H9 (cell line): ENCODE data around the gene FAM171A1. TPM values are rescaled to one million over a fixed set of nuclear protein-coding genes. Genes with fewer than 3 reads are reported as not detected.

Experiments
- DNase-seq: peaks from one replicate; pipeline ENCODE4 v3.0.0-alpha.2; 2017
- H2AFZ ChIP-seq: one replicate; pipeline ENCODE4 v1.6.1; 2013; ENCODE audit warnings: mild to moderate bottlenecking, low read length, control low read depth, moderate library complexity
- H2AK5ac ChIP-seq: 2 replicates; pipeline ENCODE4 v1.6.1; 2013; ENCODE audit warnings: low read length, control low read depth, mixed read lengths; ENCODE audit not compliant: insufficient read length
- H2BK120ac ChIP-seq: one replicate; pipeline ENCODE4 v1.6.1; 2013; ENCODE audit warnings: low read depth, mild to moderate bottlenecking, low read length, control low read depth, inconsistent platforms; ENCODE audit not compliant: poor library complexity, severe bottlenecking
- H2BK12ac ChIP-seq: 2 replicates; pipeline ENCODE4 v1.6.1; 2013; ENCODE audit warnings: low read length, control low read depth, mixed read lengths, low read depth; ENCODE audit not compliant: insufficient read length
- H2BK15ac ChIP-seq: 2 replicates; pipeline ENCODE4 v1.6.1; 2013; ENCODE audit warnings: low read depth, low read length, control low read depth
- H2BK20ac ChIP-seq: one replicate; pipeline ENCODE4 v1.6.1; 2013; ENCODE audit warnings: low read depth, mild to moderate bottlenecking, low read length, control low read depth, inconsistent platforms; ENCODE audit not compliant: poor library complexity, severe bottlenecking
- H2BK5ac ChIP-seq: 2 replicates; pipeline ENCODE4 v1.6.1; 2013; ENCODE audit warnings: low read length, control low read depth, mixed read lengths; ENCODE audit not compliant: insufficient read length
- H3K14ac ChIP-seq: 2 replicates; pipeline ENCODE4 v1.6.1; 2013; ENCODE audit warnings: low read length, control low read depth; ENCODE audit not compliant: insufficient read depth
- H3K18ac ChIP-seq: 2 replicates; pipeline ENCODE4 v1.6.1; 2013; ENCODE audit warnings: low read depth, mild to moderate bottlenecking, mixed read lengths, low read length, control low read depth; ENCODE audit not compliant: insufficient read length
- H3K23ac ChIP-seq: 2 replicates; pipeline ENCODE4 v1.6.1; 2013; ENCODE audit warnings: low read length, control low read depth, mixed read lengths, low read depth; ENCODE audit not compliant: insufficient read length
- H3K23me2 ChIP-seq: 2 replicates; pipeline ENCODE4 v1.6.1; 2013; ENCODE audit warnings: low read depth, mild to moderate bottlenecking, mixed read lengths, low read length, control low read depth; ENCODE audit not compliant: insufficient read length, poor library complexity, severe bottlenecking
- H3K27ac ChIP-seq: 2 replicates; pipeline ENCODE4 v1.5.1; 2013; ENCODE audit warnings: low read length, control low read depth, mixed read lengths, low read depth; ENCODE audit not compliant: insufficient read length
- H3K27me3 ChIP-seq: 2 replicates; pipeline ENCODE4 v1.6.1; 2013; ENCODE audit warnings: low read length, control low read depth, inconsistent platforms; ENCODE audit not compliant: insufficient read depth
- H3K4ac ChIP-seq: 2 replicates; pipeline ENCODE4 v1.6.1; 2013; ENCODE audit warnings: low read depth, mild to moderate bottlenecking, control low read depth, inconsistent platforms, low read length, moderate library complexity
- H3K4me1 ChIP-seq: 2 replicates; pipeline ENCODE4 v1.6.1; 2013; ENCODE audit warnings: low read length, control low read depth, inconsistent platforms; ENCODE audit not compliant: insufficient read depth
- H3K4me2 ChIP-seq: 2 replicates; pipeline ENCODE4 v1.6.1; 2013; ENCODE audit warnings: low read length, control low read depth, mixed read lengths; ENCODE audit not compliant: insufficient read length, insufficient read depth
- H3K56ac ChIP-seq: 2 replicates; pipeline ENCODE4 v1.6.1; 2013; ENCODE audit warnings: low read depth, mild to moderate bottlenecking, mixed read lengths, low read length, control low read depth; ENCODE audit not compliant: insufficient read length
- H3K79me1 ChIP-seq: 2 replicates; pipeline ENCODE4 v1.6.1; 2013; ENCODE audit warnings: low read depth, mild to moderate bottlenecking, moderate library complexity, low read length, control low read depth, inconsistent platforms; ENCODE audit not compliant: insufficient read depth, poor library complexity, severe bottlenecking
- H3K79me2 ChIP-seq: 2 replicates; pipeline ENCODE4 v1.6.1; 2013; ENCODE audit warnings: low read length, control low read depth, inconsistent platforms; ENCODE audit not compliant: insufficient read depth
- H3K9ac ChIP-seq: 2 replicates; pipeline ENCODE4 v1.6.1; 2013; ENCODE audit warnings: low read length, control low read depth, mixed read lengths; ENCODE audit not compliant: insufficient read length; ENCODE audit errors: extremely low read depth
- H3K9me3 ChIP-seq: one replicate; pipeline ENCODE4 v1.6.1; 2013; ENCODE audit warnings: low read depth, low read length, inconsistent platforms; ENCODE audit not compliant: control insufficient read depth
- H3T11ph ChIP-seq: one replicate; pipeline ENCODE4 v1.6.1; 2013; ENCODE audit warnings: mild to moderate bottlenecking, low read length, control low read depth, inconsistent platforms
- H4K20me1 ChIP-seq: one replicate; pipeline ENCODE4 v1.6.1; 2013; ENCODE audit not compliant: control insufficient read depth, insufficient read length, insufficient read depth
- H4K5ac ChIP-seq: 2 replicates; pipeline ENCODE4 v1.6.1; 2013; ENCODE audit warnings: low read depth, mild to moderate bottlenecking, mixed read lengths, low read length, control low read depth; ENCODE audit not compliant: insufficient read length
- H4K8ac ChIP-seq: replicated peaks from 2 replicates; pipeline ENCODE4 v1.6.1; 2013; ENCODE audit warnings: low read length, control low read depth, mixed read lengths, low read depth; ENCODE audit not compliant: insufficient read length
- H4K91ac ChIP-seq: 2 replicates; pipeline ENCODE4 v1.6.1; 2013; ENCODE audit warnings: low read depth, mild to moderate bottlenecking, moderate library complexity, mixed read lengths, low read length, control low read depth; ENCODE audit not compliant: insufficient read length
- H3K27ac Mint-ChIP-seq, 3 experiments: 2 replicates in 2 of 3; 3 replicates in 1 of 3; pipeline ENCODE4 v1.8.0; 2020 to 2021; ENCODE audit warnings: mixed read lengths in 3 of 3, mild to moderate bottlenecking in 1 of 3, moderate library complexity in 1 of 3
- H3K27me3 Mint-ChIP-seq: 2 replicates; pipeline ENCODE4 v1.8.0; 2021; ENCODE audit warnings: low read depth, mild to moderate bottlenecking, moderate library complexity, mixed read lengths
- H3K36me3 Mint-ChIP-seq, 3 experiments: 2 replicates in 2 of 3; 3 replicates in 1 of 3; pipeline ENCODE4 v1.8.0; 2020 to 2021; ENCODE audit warnings: low read depth in 3 of 3, mixed read lengths in 3 of 3; ENCODE audit not compliant: insufficient read depth in 1 of 3
- H3K4me1 Mint-ChIP-seq, 2 experiments: 2 replicates each; pipeline ENCODE4 v1.8.0; 2020; ENCODE audit warnings: mixed read lengths in 2 of 2
- H3K4me3 Mint-ChIP-seq, 2 experiments: 2 replicates in 1 of 2; 3 replicates in 1 of 2; pipeline ENCODE4 v1.8.0; 2020 to 2021; ENCODE audit warnings: mild to moderate bottlenecking in 2 of 2, mixed read lengths in 2 of 2, moderate library complexity in 1 of 2
- H3K9me3 Mint-ChIP-seq, 2 experiments: 2 replicates in 1 of 2; 3 replicates in 1 of 2; pipeline ENCODE4 v1.8.0; 2020; ENCODE audit warnings: mild to moderate bottlenecking in 2 of 2, mixed read lengths in 2 of 2, moderate library complexity in 1 of 2
- CTCF ChIP-seq: fragments of 200-600 bp; sonication (generic); conservative IDR thresholded peaks from 3 replicates; pipeline ENCODE4 v1.8.0; 2021; ENCODE audit warnings: antibody characterized with exemption, mild to moderate bottlenecking
- WGBS: extraction: QIAGEN DNeasy Blood & Tissue Kit; methylation state at CpG from one replicate; pipeline ENCODE4 v1.1.7; 2013; ENCODE audit warnings: missing lambda C conversion rate, low lambda C conversion rate, mixed read lengths; ENCODE audit not compliant: insufficient read length; ENCODE audit errors: extremely low coverage; 5-methylcytosine and 5-hydroxymethylcytosine counted together
- total RNA-seq: library from RNA; stranded (reverse); gene quantifications from 2 replicates; pipeline ENCODE4 v1.2.1, GENCODE V29; 2021

Gene FAM171A1
- total RNA-seq, 1 experiment from 2014 or later, result 37.4 TPM

DNA sequence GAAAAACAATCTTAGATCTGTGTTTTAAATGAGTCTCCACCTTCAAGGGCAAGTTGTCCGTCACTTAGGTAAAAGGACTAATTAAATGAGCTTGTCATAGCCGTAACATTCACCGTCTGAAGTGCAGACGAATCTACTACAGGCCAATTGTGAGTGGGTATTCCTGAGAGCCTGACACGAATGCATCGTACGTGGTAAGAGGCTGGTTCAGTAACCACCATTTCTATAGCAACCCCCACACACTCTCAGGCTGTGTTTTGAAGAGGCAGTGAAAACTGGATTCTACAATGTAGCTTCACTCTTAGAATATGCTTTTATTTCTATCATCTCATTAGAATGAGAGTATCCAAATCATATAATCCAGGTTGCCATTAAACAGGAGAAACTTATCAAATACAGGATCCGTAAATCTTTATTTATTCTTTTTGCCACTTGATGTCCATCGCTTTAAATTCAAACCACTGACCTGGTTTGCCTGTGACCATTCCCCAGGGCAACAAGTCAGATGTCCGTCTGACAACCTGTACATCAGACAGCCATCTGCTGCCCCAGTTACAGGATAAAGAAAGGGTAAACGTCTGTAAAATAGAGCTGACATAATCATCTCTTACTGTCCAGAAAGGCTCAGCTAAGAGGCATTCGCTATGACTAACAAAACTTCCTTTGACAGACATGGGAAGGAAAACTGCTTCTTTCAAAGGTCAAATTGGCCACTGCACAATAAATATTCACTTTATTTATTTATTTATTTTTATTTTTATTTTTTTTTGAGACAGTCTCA lies 132.3 kb downstream of the FAM171A1 start:
- Histone ChIP-seq H3K79me1 (no peaks in the 10 kb centered on the region), H3K56ac (no peak overlapping the region), H4K91ac (no peak overlapping the region), H2BK5ac (no peak overlapping the region), H2BK15ac (no peak overlapping the region), H3K4ac (no peak overlapping the region), H3K18ac (no peak overlapping the region), H3K23ac (no peak overlapping the region), H3K4me2 (no peak overlapping the region), H3T11ph (no peak overlapping the region), H3K79me2 (no peaks in the 10 kb centered on the region), H3K9me3 (no peaks in the 10 kb centered on the region), H4K20me1 (no peaks in the 10 kb centered on the region), H2AK5ac (no peak overlapping the region), H3K9ac (no peak overlapping the region), H3K27me3 (no peaks in the 10 kb centered on the region), H2BK20ac (no peak overlapping the region), H3K23me2 (no peaks in the 10 kb centered on the region), H2AFZ (no peak overlapping the region), H4K5ac (no peak overlapping the region), H3K4me1 (no peaks in the 10 kb centered on the region), H4K8ac (no peak overlapping the region), H3K14ac (no peak overlapping the region), H2BK12ac (no peak overlapping the region), H2BK120ac (no peak overlapping the region), H3K27ac (no peak overlapping the region)
- no peak for DNase-seq
- WGBS, result no CpG with 5 or more reads among the region's 12 CpGs
- H3K27ac Mint-ChIP-seq, result no peak overlapping the region
- H3K4me3 Mint-ChIP-seq, result no peak overlapping the region
- no peaks in the 10 kb centered on the region; a peak in 1 of 4 replicates for H3K4me1 Mint-ChIP-seq
- peaks cover 0 to 4% (median 0%) of the 10 kb centered on the region in 3 experiments; a peak in 2 of 7 replicates for H3K36me3 Mint-ChIP-seq
- H3K9me3 Mint-ChIP-seq, result no peaks in the 10 kb centered on the region
- H3K27me3 Mint-ChIP-seq, result no peaks in the 10 kb centered on the region
- TF ChIP-seq CTCF, result no peak
